GM19328 (cell line): ENCODE measurements around the gene UBE2R2.
"Not testable (repeated sequence)": the region's sequence is repeated elsewhere in the genome, so short reads cannot be mapped to it uniquely, and the experiment has no call there.

ENCODE experiments used
- ATAC-seq: cut with Tn5 transposase; IDR thresholded peaks from one replicate; pipeline ENCODE4 v1.9.1; 2021; ENCODE audit warnings: mild to moderate bottlenecking, moderate library complexity; ENCODE audit not compliant: unreplicated experiment

UBE2R2 gene

DNA sequence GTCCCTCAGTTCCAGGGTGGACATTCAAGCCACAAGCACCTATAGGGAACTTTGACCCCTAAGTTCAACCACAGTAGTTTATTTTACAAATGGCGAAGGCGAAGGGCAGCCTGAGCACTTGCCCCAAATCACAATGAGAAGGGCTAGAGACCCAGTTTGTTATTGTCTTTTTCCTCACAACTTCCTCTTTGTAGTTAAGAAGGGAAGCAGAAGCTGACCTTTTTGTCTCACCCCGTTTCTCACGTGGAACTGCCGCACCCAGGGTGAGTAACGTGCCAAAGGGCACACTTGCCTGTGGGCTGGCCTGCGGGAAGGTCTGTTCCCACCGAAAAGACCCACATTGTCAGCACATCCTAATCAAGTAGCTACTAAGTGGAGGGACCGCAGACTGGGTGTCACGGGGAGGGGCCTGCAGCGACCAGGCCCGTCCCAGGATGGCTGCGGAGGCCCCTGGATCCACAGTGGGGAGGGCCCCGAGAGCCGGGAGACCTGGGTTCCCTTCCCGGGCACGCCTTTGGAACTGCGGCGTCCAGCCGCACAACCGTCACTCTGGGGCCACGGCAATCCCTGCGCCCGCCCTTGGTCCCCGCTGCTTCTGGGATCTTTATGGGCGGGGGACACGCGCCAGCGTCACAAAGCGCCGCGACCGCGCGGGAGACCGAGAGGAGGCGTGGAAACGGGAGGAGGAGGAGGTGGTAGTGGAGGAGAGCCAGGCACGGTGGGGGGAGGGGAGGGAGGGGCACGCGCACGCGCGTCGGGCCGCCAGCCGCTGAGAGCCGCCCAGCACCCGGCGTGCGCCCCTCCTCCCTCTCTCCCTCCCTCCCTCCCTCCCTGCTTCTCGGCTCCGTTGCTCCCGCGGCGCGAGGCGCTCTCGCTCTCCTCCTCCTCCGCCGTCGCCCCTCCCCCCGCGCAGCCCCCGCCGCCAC lies at the start of gene UBE2R2:
Gene UBE2R2 (plus strand): TSS at position 834 of the 926 bp plus-strand sequence. CDS start 598 bp downstream, outside the sequence.
- peak; percentile 58 for ATAC-seq

DNA sequence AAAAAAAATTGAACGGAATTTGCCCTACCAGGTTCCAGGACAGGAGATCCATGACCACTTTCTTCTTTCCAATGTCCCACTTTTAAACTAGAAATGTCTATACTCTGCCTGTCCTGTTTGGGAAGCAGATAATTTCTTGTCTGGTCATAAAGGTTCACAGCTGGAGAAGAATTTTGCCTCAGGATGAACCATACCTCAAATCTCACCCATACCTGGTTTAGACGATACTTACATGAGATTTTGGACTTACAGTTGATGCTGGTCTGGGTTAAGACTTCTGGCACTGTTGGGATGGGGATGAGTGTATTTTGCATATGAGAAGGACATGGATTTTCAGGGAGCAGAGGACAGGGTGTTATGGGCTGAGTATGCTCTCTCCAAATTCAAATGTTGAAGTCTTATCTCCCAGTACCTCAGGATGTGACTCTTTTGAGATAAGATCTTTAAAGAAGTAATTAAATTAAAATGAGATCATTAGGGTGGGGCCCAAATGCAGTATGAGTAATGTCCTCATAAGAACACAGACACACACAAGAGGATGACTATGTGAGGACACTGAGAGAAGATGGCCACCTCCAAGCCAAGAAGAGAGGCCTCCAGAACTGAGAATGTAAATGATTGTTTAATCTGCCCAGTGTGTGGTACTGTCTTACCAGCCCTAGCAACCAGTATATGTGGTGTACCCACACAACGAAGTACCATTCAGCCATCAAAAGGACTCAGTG lies 46.6 kb upstream of the UBE2R2 start:
- not testable (repeated sequence) for ATAC-seq

- not testable (repeated sequence) for ATAC-seq
These were observed 43.8 kb upstream of the UBE2R2 start for GRCh38 chr9:33773135-33773534.

DNA sequence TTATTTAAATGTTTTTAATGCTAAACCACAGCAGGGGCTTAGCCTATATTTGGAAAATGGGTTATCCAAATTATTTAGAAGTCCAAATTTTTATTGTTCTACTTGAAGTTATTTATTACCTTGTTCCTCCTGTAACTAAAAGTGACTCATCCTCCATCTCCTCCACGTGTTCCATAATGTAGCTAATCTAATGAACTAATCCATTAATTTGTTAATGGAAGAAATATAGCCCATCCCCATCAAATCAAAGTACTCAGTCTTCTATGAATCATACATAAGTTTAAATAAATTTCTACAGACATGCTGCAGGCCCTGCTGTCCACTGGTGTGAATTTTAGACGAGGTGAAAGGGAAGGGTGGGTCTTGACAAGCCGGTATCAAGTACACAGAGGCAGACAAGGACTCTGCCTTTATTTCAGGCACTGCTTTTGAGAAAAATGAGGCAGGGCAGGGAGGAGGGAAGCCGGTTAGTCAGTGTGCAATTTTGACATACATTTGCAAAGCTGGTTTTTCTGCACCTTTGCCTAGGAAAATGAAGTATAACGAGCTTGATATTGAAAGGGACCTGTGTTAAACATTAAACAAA lies 42.8 kb upstream of the UBE2R2 start:
- not testable (repeated sequence) for ATAC-seq

DNA sequence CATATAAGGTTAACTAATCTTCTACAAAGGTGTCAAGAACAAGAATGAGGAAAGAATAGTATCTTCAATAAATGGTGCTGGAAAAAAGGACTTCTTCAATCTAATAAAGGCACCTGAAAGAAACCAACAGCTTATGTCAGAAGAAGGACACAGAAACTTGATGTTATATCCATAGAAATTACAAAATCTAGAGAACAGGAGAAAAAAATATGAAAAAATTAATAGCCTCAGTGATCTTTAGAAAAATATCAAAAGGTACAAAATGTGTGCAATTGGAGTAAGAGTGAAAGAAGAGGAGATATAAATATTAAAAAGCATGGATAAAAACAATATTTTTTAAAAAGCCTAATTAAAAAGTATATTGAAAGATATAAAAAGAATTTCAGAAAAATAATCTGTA lies 40.4 kb upstream of the UBE2R2 start:
- ATAC-seq = no peak

DNA sequence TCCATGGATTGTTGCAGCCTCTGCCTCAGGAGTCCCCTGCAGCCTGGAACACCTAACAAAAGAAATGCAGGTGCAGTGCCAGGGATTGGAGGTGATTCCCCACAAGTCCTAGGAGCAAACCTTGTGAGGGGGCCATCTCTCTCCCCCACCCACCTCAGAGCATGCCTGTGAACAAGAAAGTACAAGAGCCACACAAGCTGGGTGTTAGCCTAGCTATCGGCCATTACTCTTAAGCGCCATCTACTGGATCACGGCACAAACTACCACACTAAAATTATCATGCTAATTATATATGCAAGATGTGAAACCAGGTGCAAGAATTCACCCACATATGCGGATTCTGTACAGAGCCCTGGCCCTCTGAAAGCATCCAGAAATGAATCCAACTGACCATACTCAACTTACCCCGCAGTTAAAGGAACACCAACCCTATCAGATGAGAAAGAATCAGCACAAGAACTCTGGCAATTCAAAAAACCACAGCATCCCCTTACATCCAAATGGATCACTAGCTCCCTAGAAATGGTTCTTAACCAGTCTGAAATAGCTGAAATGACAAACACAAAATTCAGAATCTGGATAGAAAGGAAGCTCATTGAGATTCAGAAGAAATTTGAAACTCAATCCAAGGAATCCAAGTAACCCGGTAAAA lies 38.1 kb upstream of the UBE2R2 start:
- no peak for ATAC-seq

DNA sequence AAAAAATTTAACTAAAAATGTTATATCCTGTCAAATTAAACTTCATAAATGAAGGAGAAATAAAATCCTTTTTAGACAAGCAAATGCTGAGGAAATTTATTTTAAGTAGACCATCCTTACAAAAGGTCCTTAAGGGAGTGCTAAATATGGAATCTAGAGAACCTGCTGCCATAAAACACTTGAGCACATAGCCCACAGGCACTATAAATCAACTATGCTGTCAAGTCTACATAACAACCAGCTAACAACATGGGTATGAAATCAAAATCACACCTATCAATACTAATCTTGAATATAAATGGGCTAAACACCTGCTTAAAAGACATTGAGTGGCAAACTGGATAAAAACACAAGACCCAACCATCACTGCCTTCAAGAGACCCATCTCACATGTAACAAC lies 36.7 kb upstream of the UBE2R2 start:
- ATAC-seq = no peak

- ATAC-seq = no peak
These were observed 35.2 kb upstream of the UBE2R2 start for GRCh38 chr9:33781736-33782135.

DNA sequence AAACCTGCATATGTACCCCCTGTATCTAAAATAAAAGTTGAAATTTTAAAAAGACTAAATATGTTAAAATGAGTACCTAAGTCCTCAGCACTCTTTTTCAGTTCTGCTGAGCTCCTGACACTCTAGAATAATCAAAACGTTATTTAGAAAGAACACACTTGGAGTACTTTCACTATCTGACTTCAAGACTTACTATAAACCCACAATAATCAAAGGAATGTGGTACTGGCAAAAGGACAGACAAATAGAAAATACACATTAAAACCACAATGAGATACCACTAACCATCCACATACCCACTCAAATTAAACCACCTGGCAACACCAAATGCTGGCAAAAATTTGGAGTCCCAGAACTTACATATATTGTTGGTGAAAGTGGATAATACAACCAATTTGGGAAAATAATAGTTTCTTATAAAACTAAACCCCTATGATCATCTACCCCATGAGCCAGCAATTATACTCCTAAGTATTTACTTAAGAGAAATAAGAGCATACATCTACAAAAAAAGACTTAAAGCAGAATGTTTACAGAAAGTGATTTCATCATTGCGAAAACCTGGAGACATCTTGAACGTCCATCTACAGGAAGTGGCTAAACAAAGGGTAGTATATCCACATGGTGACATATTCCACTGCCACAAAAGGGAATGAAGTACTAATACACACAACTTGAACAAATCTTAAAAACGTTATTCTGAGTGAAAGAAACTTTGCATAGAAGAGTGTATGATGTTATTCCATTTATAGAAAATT lies 34.4 kb upstream of the UBE2R2 start:
- no peak for ATAC-seq

- ATAC-seq = no peak
These were observed 31.0 kb upstream of the UBE2R2 start for GRCh38 chr9:33785914-33786313.

GRCh38 chr9:33786681-33787080 lies 30.3 kb upstream of the UBE2R2 start:
- no peak for ATAC-seq

- ATAC-seq = no peak
These were observed 29.1 kb upstream of the UBE2R2 start for GRCh38 chr9:33787839-33788238.

GRCh38 chr9:33789429-33789828 lies 27.5 kb upstream of the UBE2R2 start:
- ATAC-seq = not testable (repeated sequence)

- ATAC-seq = no peak
These were observed 25.8 kb upstream of the UBE2R2 start for GRCh38 chr9:33791117-33791516.

DNA sequence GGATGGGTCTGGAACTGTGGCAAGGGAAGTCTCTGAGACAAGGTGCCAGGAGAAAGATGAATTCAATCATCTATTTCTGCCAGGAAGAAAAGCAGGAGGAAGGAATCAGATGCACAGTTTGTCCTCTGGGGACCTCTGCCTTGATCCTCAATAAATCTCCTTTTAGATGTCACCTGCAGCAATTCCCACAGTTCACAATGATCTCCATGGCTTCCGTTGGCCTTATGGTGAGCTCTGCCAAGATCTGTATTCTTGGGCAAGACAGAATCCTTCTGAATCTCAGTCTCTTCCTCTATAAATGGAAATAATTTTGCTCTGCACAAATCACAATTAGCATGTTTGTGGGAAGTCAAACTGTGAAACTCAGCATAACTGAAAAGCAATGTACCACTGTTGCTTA lies 23.5 kb upstream of the UBE2R2 start:
- not testable (repeated sequence) for ATAC-seq

DNA sequence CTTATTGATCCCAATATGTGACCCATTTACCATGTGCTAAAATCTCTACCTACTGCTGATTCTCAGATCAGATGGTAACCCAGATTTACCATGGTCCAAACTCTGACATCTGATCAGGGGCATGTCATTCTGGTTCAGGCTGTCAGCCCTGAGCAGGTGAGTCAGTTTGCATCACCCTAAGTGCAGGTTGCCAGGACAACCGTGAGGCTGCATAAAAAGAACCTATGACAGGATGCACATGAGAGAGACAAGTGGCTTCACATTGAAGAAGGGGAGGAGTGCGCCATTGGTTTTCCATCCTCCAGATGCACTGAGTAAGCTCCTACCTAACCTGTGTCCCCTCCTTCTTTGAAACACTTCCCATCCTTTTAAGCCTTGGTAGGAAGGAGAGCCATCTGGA lies 22.4 kb upstream of the UBE2R2 start:
- no peak for ATAC-seq

- ATAC-seq = no peak
These were observed 21.7 kb upstream of the UBE2R2 start, which contains the start of gene PRSS3 for GRCh38 chr9:33795281-33795680. PRSS3 (plus strand) TSS chr9:33795561; CDS start chr9:33795574, 13 bp downstream.

DNA sequence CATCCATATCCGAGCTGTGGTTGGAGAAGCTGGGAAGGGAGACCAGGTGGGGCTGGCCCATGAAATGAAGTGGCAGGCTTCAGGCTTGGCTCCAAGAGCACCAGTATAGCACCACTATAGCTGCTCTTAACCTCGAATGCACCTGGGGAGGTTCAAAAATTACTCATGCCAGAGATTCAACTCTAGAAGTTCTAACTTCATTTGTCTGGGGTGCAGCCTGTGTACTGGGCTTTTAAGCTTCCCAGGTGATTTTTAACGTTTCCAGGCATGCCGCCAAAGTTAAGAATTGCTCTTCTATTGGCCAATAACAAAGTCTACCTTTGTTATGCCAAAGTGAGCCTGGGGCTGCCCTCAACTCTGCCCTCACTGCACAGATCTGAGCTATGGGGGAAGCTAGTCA lies 21.1 kb upstream of the UBE2R2 start:
- no peak for ATAC-seq

GRCh38 chr9:33796679-33797078 lies 20.3 kb upstream of the UBE2R2 start:
- ATAC-seq = not testable (repeated sequence)

GRCh38 chr9:33797837-33798236 lies 19.1 kb upstream of the UBE2R2 start:
- no peak for ATAC-seq
